A549 (cell line): ENCODE data around the gene AK3. TPM values are rescaled to one million over a fixed set of nuclear protein-coding genes. Genes with fewer than 3 reads are reported as not detected.

ENCODE experiments used
- ATAC-seq, 2 experiments: fragments of 200-7000 bp in 1 of 2; fragments of >200 bp in 1 of 2; cut with Nextera tagmentation in 1 of 2; cut with Tn5 transposase in 1 of 2; 3 replicates each; pipeline versions ENCODE4 v1.8.0 to v1.9.1; 2018 to 2020; ENCODE audit warnings: mild to moderate bottlenecking in 1 of 2, moderate library complexity in 1 of 2
- CTCF ChIA-PET: fragments of 300-600 bp; sonication (Branson Sonifier 250); formaldehyde crosslinking; extraction: SDS; loops from one replicate; lab custom pipeline; 2021; ENCODE audit warnings: antibody characterized with exemption, inconsistent platforms; lab: Yijun Ruan, JAX
- POLR2A ChIA-PET: fragments of 350-600 bp; formaldehyde crosslinking; extraction: SDS; loops from one replicate; lab custom pipeline; 2021; ENCODE audit warnings: antibody characterized with exemption, inconsistent platforms; lab: Yijun Ruan, JAX
- DNase-seq, 2 experiments: peaks; one replicate each; pipeline versions ENCODE4 v3.0.0 to v3.0.0-alpha.2; 2011 to 2016; ENCODE audit warnings: low read depth in 1 of 2, low spot score in 1 of 2
- FAIRE-seq: peaks from 2 replicates; lab custom pipeline; 2011; peaks lifted over from hg19 to GRCh38; lab: Jason Lieb, UNC
- H3K27ac ChIP-seq, 2 experiments: fragments of >200 bp; sonication (Bioruptor Twin); formaldehyde crosslinking; 3 replicates each; pipeline ENCODE4 v1.5.1; 2016 to 2017
- H3K4me1 ChIP-seq: fragments of >200 bp; sonication (Bioruptor Twin); formaldehyde crosslinking; 3 replicates; pipeline ENCODE4 v1.6.1; 2016
- H3K4me2 ChIP-seq: fragments of >200 bp; sonication (Bioruptor Twin); formaldehyde crosslinking; 3 replicates; pipeline ENCODE4 v1.6.1; 2016
- H3K4me3 ChIP-seq: fragments of >200 bp; sonication (Bioruptor Twin); formaldehyde crosslinking; 3 replicates; pipeline ENCODE4 v1.5.1; 2016
- H3K9me3 ChIP-seq: fragments of >200 bp; sonication (Bioruptor Twin); formaldehyde crosslinking; 3 replicates; pipeline ENCODE4 v1.6.1; 2016
- ATOH8 ChIP-seq: fragments of 250-450 bp; sonication (Bioruptor Pico); IDR thresholded peaks from 2 replicates; pipeline ENCODE4 v1.5.0; 2020; ENCODE audit warnings: low read depth, mild to moderate bottlenecking, moderate library complexity
- BHLHE40 ChIP-seq: IDR thresholded peaks from 2 replicates; pipeline ENCODE4 v1.6.1; 2012; ENCODE audit warnings: low read depth, low read length, inconsistent platforms
- CBX8 ChIP-seq: fragments of 200-600 bp; sonication (generic); IDR thresholded peaks from 2 replicates; pipeline ENCODE4 v1.6.1; 2016
- CEBPB ChIP-seq, 2 experiments: fragments of >200 bp in 1 of 2; sonication (Bioruptor Twin) in 1 of 2; formaldehyde crosslinking in 1 of 2; IDR thresholded peaks; 2 replicates each; pipeline ENCODE4 v1.6.1; 2012 to 2016
- CHD4 ChIP-seq: fragments of 200-600 bp; sonication (generic); IDR thresholded peaks from 2 replicates; pipeline ENCODE4 v1.6.1; 2016; ENCODE audit warnings: antibody characterized with exemption, mild to moderate bottlenecking, borderline replicate concordance
- CTCF ChIP-seq: fragments of >200 bp; sonication (Bioruptor Twin); formaldehyde crosslinking; IDR thresholded peaks from 3 replicates; pipeline ENCODE4 v1.5.1; 2016
- E2F6 ChIP-seq: IDR thresholded peaks from 2 replicates; pipeline ENCODE4 v1.6.1; 2012; ENCODE audit warnings: low read depth, borderline replicate concordance
- EHMT2 ChIP-seq: fragments of 200-600 bp; sonication (generic); IDR thresholded peaks from 2 replicates; pipeline ENCODE4 v1.6.1; 2016; ENCODE audit warnings: antibody characterized with exemption, low read depth, mild to moderate bottlenecking, moderate library complexity
- EP300 ChIP-seq, 2 experiments: fragments of >200 bp; sonication (Bioruptor Twin); formaldehyde crosslinking; IDR thresholded peaks; 2 replicates in 1 of 2; 3 replicates in 1 of 2; pipeline ENCODE4 v1.6.1; 2016 to 2017
- ESRRA ChIP-seq: fragments of 150-350 bp; IDR thresholded peaks from 2 replicates; pipeline ENCODE4 v1.6.1; 2014; ENCODE audit warnings: mild to moderate bottlenecking, low read length, borderline replicate concordance
- FOSB ChIP-seq: fragments of 250-450 bp; sonication (Bioruptor Pico); IDR thresholded peaks from 2 replicates; pipeline ENCODE4 v1.5.0; 2020; ENCODE audit warnings: mild to moderate bottlenecking, moderate library complexity
- FOSL2 ChIP-seq, 2 experiments: fragments of 450-650 bp in 1 of 2; fragments of >200 bp in 1 of 2; sonication (Bioruptor Twin) in 1 of 2; formaldehyde crosslinking; IDR thresholded peaks; 2 replicates each; pipeline versions ENCODE4 v1.5.0 to v1.6.1; 2016 to 2020; ENCODE audit warnings: mild to moderate bottlenecking in 1 of 2, moderate library complexity in 1 of 2
- HES2 ChIP-seq: fragments of >200 bp; sonication (Bioruptor Twin); formaldehyde crosslinking; IDR thresholded peaks from 2 replicates; pipeline ENCODE4 v1.6.1; 2016
- HEYL ChIP-seq: fragments of 250-450 bp; sonication (Bioruptor Pico); IDR thresholded peaks from 2 replicates; pipeline ENCODE4 v1.8.0; 2021; ENCODE audit warnings: mild to moderate bottlenecking, moderate library complexity
- HOXA7 ChIP-seq: fragments of 250-450 bp; sonication (Bioruptor Pico); IDR thresholded peaks from 2 replicates; pipeline ENCODE4 v1.5.0; 2020; ENCODE audit warnings: mild to moderate bottlenecking, moderate library complexity
- HOXB13 ChIP-seq: fragments of 250-450 bp; sonication (Bioruptor Pico); IDR thresholded peaks from 2 replicates; pipeline ENCODE4 v1.5.0; 2020; ENCODE audit warnings: low read depth, mild to moderate bottlenecking, moderate library complexity
- HOXB5 ChIP-seq: fragments of 250-450 bp; sonication (Bioruptor Pico); IDR thresholded peaks from 2 replicates; pipeline ENCODE4 v1.5.0; 2020; ENCODE audit warnings: mild to moderate bottlenecking, moderate library complexity
- JUN ChIP-seq, 2 experiments: fragments of >200 bp; sonication (Bioruptor Twin); formaldehyde crosslinking; IDR thresholded peaks; 2 replicates in 1 of 2; 3 replicates in 1 of 2; pipeline ENCODE4 v1.6.1; 2016 to 2017
- MAX ChIP-seq: IDR thresholded peaks from 2 replicates; pipeline ENCODE4 v1.6.1; 2012
- MAZ ChIP-seq: fragments of 150-350 bp; IDR thresholded peaks from 2 replicates; pipeline ENCODE4 v1.6.1; 2014; ENCODE audit warnings: antibody characterized with exemption, low read depth, low read length, borderline replicate concordance
- MYC ChIP-seq: IDR thresholded peaks from 2 replicates; pipeline ENCODE4 v1.6.1; 2012; ENCODE audit warnings: mild to moderate bottlenecking, inconsistent platforms, low read length, improper control_type of control experiment, borderline replicate concordance
- NFE2L2 ChIP-seq: fragments of 150-350 bp; conservative IDR thresholded peaks from 2 replicates; pipeline ENCODE4 v1.6.1; 2014; ENCODE audit warnings: low read length
- NPAS2 ChIP-seq: fragments of 250-450 bp; sonication (Bioruptor Pico); IDR thresholded peaks from 2 replicates; pipeline ENCODE4 v1.8.0; 2022; ENCODE audit warnings: mild to moderate bottlenecking, moderate library complexity, borderline replicate concordance
- NR3C1 ChIP-seq: fragments of >200 bp; sonication (Bioruptor Twin); formaldehyde crosslinking; IDR thresholded peaks from 3 replicates; pipeline ENCODE4 v1.6.1; 2017
- POLR2A ChIP-seq: IDR thresholded peaks from 2 replicates; pipeline ENCODE4 v1.6.1; 2012; ENCODE audit warnings: mild to moderate bottlenecking, low read length
- RARB ChIP-seq: fragments of 250-450 bp; sonication (Bioruptor Pico); IDR thresholded peaks from 2 replicates; pipeline ENCODE4 v1.8.0; 2021; ENCODE audit warnings: mild to moderate bottlenecking, moderate library complexity
- RFX5 ChIP-seq: fragments of 450-650 bp; IDR thresholded peaks from 2 replicates; pipeline ENCODE4 v1.7.1; 2014; ENCODE audit warnings: antibody characterized with exemption, mild to moderate bottlenecking, moderate library complexity
- RNF2 ChIP-seq: fragments of 200-600 bp; sonication (generic); IDR thresholded peaks from 2 replicates; pipeline ENCODE4 v1.6.1; 2016; ENCODE audit warnings: low read depth, mild to moderate bottlenecking, antibody characterized with exemption, moderate library complexity, borderline replicate concordance
- SMC3 ChIP-seq: fragments of >200 bp; sonication (Bioruptor Twin); formaldehyde crosslinking; IDR thresholded peaks from 3 replicates; pipeline ENCODE4 v1.6.1; 2018; ENCODE audit warnings: inconsistent platforms
- SREBF2 ChIP-seq: fragments of 450-650 bp; IDR thresholded peaks from 2 replicates; pipeline ENCODE4 v1.6.1; 2014; ENCODE audit warnings: mild to moderate bottlenecking, moderate library complexity
- ZFP36 ChIP-seq: fragments of 450-650 bp; IDR thresholded peaks from 2 replicates; pipeline ENCODE4 v1.6.1; 2014; ENCODE audit warnings: borderline replicate concordance; ENCODE audit not compliant: partially characterized antibody
- ZNF302 ChIP-seq: fragments of 250-450 bp; sonication (Bioruptor Pico); IDR thresholded peaks from 2 replicates; pipeline ENCODE4 v1.9.0; 2021; ENCODE audit warnings: inconsistent platforms, mild to moderate bottlenecking, moderate library complexity
- WGBS: methylation state at CpG from one replicate; pipeline ENCODE4 v1.1.6; 2017; ENCODE audit errors: missing lambda C conversion rate; 5-methylcytosine and 5-hydroxymethylcytosine counted together
- polyA plus RNA-seq, 4 experiments: library from polyadenylated mRNA; depleted of rRNA in 3 of 4; stranded (reverse); fragments of >200 nt; fragmentation: RNase III in 1 of 4; extraction: RNeasy Plus Mini Kit Qiagen cat#74134 plus additional on column Dnase treatment in 1 of 4; gene quantifications; 2 replicates in 3 of 4; 3 replicates in 1 of 4; pipeline ENCODE4 v1.2.3, GENCODE V29; 2011 to 2017

AK3 gene
- polyA plus RNA-seq, 2 of the 4 experiments (the other 2 are of a cell fraction), result 51.0 to 83.0 TPM

- ChIA-PET CTCF (interaction anchor here (0.6 to 1.0 kb wide), 4 partner anchors 19 to 1912 kb away, joined by 3 read pairs; no protein-coding TSS in a partner anchor), POLR2A (no interaction called here)
- Histone ChIP-seq H3K4me2 (no peak overlapping the region), H3K4me3 (no peak overlapping the region), H3K9me3 (no peaks in the 10 kb centered on the region), H3K27ac (no peak overlapping the region), H3K4me1 (no peaks in the 10 kb centered on the region; the same call in 2 of the 3 replicates)
- FAIRE-seq, result no peak
- WGBS, result 71% methylated on average over 1 of the region's 1 CpG
- DNase-seq, result no peak
- TF ChIP-seq ESRRA (no peak), MYC (no peak), NPAS2 (CRISPR knock-in tag) (no peak), CEBPB (IDR thresholded peaks at IDR 0.05) (no peak), CHD4 (no peak), CTCF (no peak), FOSL2 (IDR thresholded peaks at IDR 0.05) (no peak), FOSL2 (CRISPR knock-in tag; IDR thresholded peaks at IDR 0.05) (no peak), JUN (IDR thresholded peaks at IDR 0.05) (no peak), HES2 (no peak), POLR2A (no peak), ZFP36 (no peak), HOXA7 (CRISPR knock-in tag) (no peak), SREBF2 (no peak), RARB (CRISPR knock-in tag) (no peak), SMC3 (no peak)
- no peak for ATAC-seq
These were observed 8.1 kb downstream of the AK3 start for GRCh38 chr9:4732890-4733289.

GRCh38 chr9:4727593-4727992, 13.4 kb downstream of the AK3 start:
- H3K9me3 ChIP-seq, result no peaks in the 10 kb centered on the region
- ChIA-PET POLR2A (no interaction called here), CTCF (no interaction called here)
- DNase-seq (no peak), ATAC-seq (no peak), FAIRE-seq (no peak)
- H3K4me2 ChIP-seq, result no peak overlapping the region
- H3K4me3 ChIP-seq, result no peak overlapping the region
- 78% methylated on average over 1 of the region's 1 CpG for WGBS
- no peak overlapping the region for H3K27ac ChIP-seq
- no peaks in the 10 kb centered on the region for H3K4me1 ChIP-seq
- TF ChIP-seq EHMT2 (no peak), MAX (no peak), BHLHE40 (no peak), HOXA7 (CRISPR knock-in tag) (no peak), HOXB13 (CRISPR knock-in tag) (no peak), HES2 (no peak), JUN (IDR thresholded peaks at IDR 0.05) (no peak), HOXB5 (CRISPR knock-in tag) (no peak)

- ATAC-seq, result no peak
- TF ChIP-seq NR3C1 (no peak), CBX8 (no peak), ZNF302 (CRISPR knock-in tag) (no peak), NFE2L2 (no peak), FOSB (no peak), ATOH8 (CRISPR knock-in tag) (no peak), RFX5 (no peak), RARB (CRISPR knock-in tag) (no peak), E2F6 (no peak), RNF2 (no peak), EP300 (IDR thresholded peaks at IDR 0.05) (no peak), MAZ (no peak), HEYL (CRISPR knock-in tag) (no peak)
These were observed 15.1 kb downstream of the AK3 start for GRCh38 chr9:4725706-4726442.

More at GRCh38 chr9:4725706-4726442, 15.1 kb downstream of the AK3 start:
- H3K27ac ChIP-seq, result no peak overlapping the region
- POLR2A ChIA-PET, result no interaction called here
- H3K4me2 ChIP-seq, result no peak overlapping the region
- WGBS, result 92% methylated on average over 7 of the region's 7 CpGs
- H3K4me1 ChIP-seq, result no peaks in the 10 kb centered on the region
- DNase-seq (no peak), FAIRE-seq (peak; percentile 77)
- CTCF ChIA-PET, result no interaction called here
- no peak overlapping the region for H3K4me3 ChIP-seq
- H3K9me3 ChIP-seq, result no peaks in the 10 kb centered on the region
